Activated CD4-positive, alpha-beta T cell treated with anti-CD3 and anti-CD28 coated beads for 36 hours (primary cell): ENCODE measurements around the gene MUC5B. TPM values are rescaled to one million over a fixed set of nuclear protein-coding genes. Genes with fewer than 3 reads are reported as not detected.
A peak's percentile ranks its signal among the peaks of the same experiment; 100 is the strongest.
"Not testable (repeated sequence)": the region's sequence is repeated elsewhere in the genome, so short reads cannot be mapped to it uniquely, and the experiment has no call there.

Experiments
- ATAC-seq: fragments of 200-7000 bp; cut with Tn5 transposase; one replicate; pipeline ENCODE4 v1.10.0; 2021; ENCODE audit warnings: mild to moderate bottlenecking, moderate library complexity
- CTCF ChIA-PET: fragments of 350-600 bp; sonication (Branson Sonifier 250); formaldehyde crosslinking; loops from one replicate; lab custom pipeline; 2021; ENCODE audit warnings: antibody characterized with exemption; lab: Charles Lee
- POLR2A ChIA-PET: fragments of 350-600 bp; sonication (Branson Sonifier 250); formaldehyde crosslinking; loops from one replicate; lab custom pipeline; 2021; ENCODE audit warnings: antibody characterized with exemption, inconsistent platforms; lab: Charles Lee
- DNase-seq: peaks from one replicate; pipeline ENCODE4 v3.0.0-alpha.2; 2020
- H3K27ac Mint-ChIP-seq: one replicate; pipeline ENCODE4 v1.8.0; 2021; ENCODE audit warnings: mixed read lengths
- H3K27me3 Mint-ChIP-seq: one replicate; pipeline ENCODE4 v1.8.0; 2021; ENCODE audit warnings: mixed read lengths
- H3K36me3 Mint-ChIP-seq: one replicate; pipeline ENCODE4 v1.8.0; 2021; ENCODE audit warnings: low read depth, mixed read lengths
- H3K4me1 Mint-ChIP-seq: one replicate; pipeline ENCODE4 v1.8.0; 2021; ENCODE audit warnings: mixed read lengths
- H3K4me3 Mint-ChIP-seq: one replicate; pipeline ENCODE4 v1.8.0; 2021; ENCODE audit warnings: mild to moderate bottlenecking, moderate library complexity, mixed read lengths
- H3K9me3 Mint-ChIP-seq: one replicate; pipeline ENCODE4 v1.8.0; 2021; ENCODE audit warnings: low read depth, mixed read lengths
- intact Hi-C, 2 experiments: fragments of 100-400 bp; cut with DNase I in 1 of 2; cut with micrococcal nuclease in 1 of 2; formaldehyde crosslinking; loops; one replicate each; pipeline versions ENCODE4 v1.14.2 to v1.15.1; 2022 to 2024; cut with DNase I, micrococcal nuclease
- total RNA-seq, 2 experiments: library from RNA; stranded (reverse); gene quantifications; one replicate each; pipeline ENCODE4 v1.2.3, GENCODE V29; 2021

The MUC5B gene
- total RNA-seq, 2 experiments from 2014 or later, result not detected

DNA sequence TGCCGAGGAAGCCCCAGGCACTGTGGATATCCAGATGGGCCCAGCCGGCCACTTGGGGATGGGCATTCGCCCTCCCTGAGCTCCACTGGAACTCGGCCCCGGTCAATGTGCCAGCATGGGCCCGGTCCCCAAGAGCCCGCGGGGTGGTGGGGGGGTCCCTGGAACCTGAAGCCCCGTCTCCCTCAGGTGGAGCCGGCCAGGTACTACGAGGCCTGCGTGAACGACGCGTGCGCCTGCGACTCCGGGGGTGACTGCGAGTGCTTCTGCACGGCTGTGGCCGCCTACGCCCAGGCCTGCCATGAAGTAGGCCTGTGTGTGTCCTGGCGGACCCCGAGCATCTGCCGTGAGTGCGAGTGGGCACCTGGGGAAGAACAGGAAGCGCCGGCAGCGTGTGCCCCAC is 44.0 kb upstream of the MUC5B start:
- Mint-ChIP-seq H3K4me1 (no peaks in the 10 kb centered on the region), H3K36me3 (no peaks in the 10 kb centered on the region), H3K9me3 (peaks cover 4% of the 10 kb centered on the region), H3K4me3 (no peak overlapping the region), H3K27me3 (no peaks in the 10 kb centered on the region), H3K27ac (no peak overlapping the region)
- intact Hi-C loops, result no loop called here
- ChIA-PET CTCF (no interaction called here), POLR2A (no interaction called here)
- ATAC-seq (no peak), DNase-seq (no peak)

DNA sequence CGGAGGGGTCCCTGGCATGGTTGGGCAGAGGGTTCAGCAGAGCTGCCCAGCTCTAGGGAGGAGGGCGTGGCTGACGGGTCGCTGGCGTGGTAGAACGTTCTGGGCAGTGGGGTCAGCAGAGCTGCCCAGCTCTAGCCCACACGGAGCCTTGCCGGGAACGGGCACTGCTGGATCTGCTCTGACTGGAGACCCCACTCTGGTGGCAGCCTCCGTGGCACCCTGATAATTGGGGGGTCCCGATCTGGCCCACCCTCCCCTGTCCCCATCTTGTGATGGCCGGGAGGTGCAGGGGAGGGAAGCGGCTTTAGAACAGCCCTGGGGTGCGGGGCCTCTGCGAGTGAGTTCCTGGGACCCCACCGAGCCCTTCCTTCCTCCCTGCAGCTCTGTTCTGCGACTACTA is 43.2 kb upstream of the MUC5B start:
- ChIA-PET POLR2A (no interaction called here), CTCF (no interaction called here)
- Mint-ChIP-seq H3K4me3 (no peak overlapping the region), H3K36me3 (no peaks in the 10 kb centered on the region), H3K9me3 (peaks cover 4% of the 10 kb centered on the region), H3K27me3 (no peaks in the 10 kb centered on the region), H3K27ac (no peak overlapping the region), H3K4me1 (no peaks in the 10 kb centered on the region)
- intact Hi-C loops, result no loop called here
- no peak for ATAC-seq
- DNase-seq, result no peak

DNA sequence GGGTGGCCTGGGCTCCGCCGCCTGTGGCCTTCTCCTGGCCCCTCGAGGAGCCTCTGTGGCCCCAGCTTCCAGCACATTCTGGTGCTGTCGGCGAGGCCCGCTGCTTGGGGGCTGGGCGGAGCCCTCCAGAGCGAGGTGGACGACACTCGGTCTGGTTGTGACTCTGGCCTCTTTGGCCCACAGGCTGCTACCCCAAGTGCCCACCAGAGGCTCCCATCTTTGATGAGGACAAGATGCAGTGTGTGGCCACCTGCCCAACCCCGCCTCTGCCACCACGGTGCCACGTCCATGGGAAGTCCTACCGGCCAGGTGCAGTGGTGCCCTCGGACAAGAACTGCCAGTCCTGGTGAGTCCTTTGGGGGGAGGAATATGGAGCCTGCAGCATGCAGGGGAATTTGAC is 42.7 kb upstream of the MUC5B start:
- ATAC-seq (no peak), DNase-seq (no peak)
- CTCF ChIA-PET, result no interaction called here
- Mint-ChIP-seq H3K27ac (no peak overlapping the region), H3K4me1 (no peaks in the 10 kb centered on the region), H3K27me3 (no peaks in the 10 kb centered on the region), H3K36me3 (no peaks in the 10 kb centered on the region), H3K4me3 (no peak overlapping the region), H3K9me3 (peaks cover 4% of the 10 kb centered on the region)
- intact Hi-C loops, result no loop called here
- POLR2A ChIA-PET, result no interaction called here

DNA sequence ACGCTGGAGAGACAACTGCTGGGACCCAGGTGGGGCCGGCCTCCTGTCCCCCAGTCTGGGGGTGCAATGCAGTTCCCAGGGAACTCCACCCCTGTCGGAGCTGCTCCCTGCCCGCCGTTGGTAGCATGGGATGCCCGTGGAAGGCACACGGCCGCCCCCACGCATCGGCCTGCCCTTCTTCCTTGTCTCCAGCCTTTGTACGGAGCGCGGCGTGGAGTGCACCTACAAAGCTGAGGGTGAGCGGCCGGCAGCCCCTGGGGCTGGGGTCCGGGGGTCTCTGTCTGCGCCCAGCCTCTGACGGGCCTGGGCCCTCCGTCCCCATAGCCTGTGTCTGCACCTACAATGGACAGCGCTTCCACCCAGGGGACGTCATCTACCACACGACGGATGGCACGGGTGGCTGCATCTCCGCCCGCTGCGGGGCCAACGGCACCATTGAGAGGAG is 41.9 kb upstream of the MUC5B start:
- H3K27me3 Mint-ChIP-seq, result no peaks in the 10 kb centered on the region
- H3K4me1 Mint-ChIP-seq, result no peaks in the 10 kb centered on the region
- no peaks in the 10 kb centered on the region for H3K36me3 Mint-ChIP-seq
- H3K4me3 Mint-ChIP-seq, result no peak overlapping the region
- intact Hi-C loops, result no loop called here
- ChIA-PET CTCF (no interaction called here), POLR2A (no interaction called here)
- no peak overlapping the region for H3K27ac Mint-ChIP-seq
- no peaks in the 10 kb centered on the region for H3K9me3 Mint-ChIP-seq
- DNase-seq (no peak), ATAC-seq (no peak)

DNA sequence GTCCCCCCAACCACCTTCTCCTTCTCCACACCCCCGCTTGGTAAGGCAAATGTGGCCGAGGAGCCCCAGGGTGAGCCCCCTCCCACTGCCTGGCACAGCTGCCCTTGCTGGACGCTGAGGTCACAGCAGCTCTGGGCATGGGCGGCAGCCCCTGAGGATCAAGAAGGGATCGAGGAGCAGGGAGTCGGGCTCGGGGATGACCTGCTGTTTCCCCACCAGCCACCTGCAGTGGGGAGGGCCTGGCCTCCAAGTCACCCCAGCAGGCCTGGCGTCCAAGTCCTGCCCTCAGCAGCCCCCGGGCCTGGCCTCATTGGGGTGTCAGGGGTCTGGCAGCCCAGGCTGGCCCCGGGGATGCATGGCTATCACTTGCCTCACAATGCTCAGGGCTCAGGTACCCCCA is 41.4 kb upstream of the MUC5B start:
- Mint-ChIP-seq H3K4me3 (no peak overlapping the region), H3K27me3 (no peaks in the 10 kb centered on the region), H3K9me3 (no peaks in the 10 kb centered on the region), H3K27ac (no peak overlapping the region), H3K36me3 (no peaks in the 10 kb centered on the region), H3K4me1 (no peaks in the 10 kb centered on the region)
- ChIA-PET POLR2A (no interaction called here), CTCF (no interaction called here)
- DNase-seq (no peak), ATAC-seq (no peak)
- intact Hi-C loops, result no loop called here

DNA sequence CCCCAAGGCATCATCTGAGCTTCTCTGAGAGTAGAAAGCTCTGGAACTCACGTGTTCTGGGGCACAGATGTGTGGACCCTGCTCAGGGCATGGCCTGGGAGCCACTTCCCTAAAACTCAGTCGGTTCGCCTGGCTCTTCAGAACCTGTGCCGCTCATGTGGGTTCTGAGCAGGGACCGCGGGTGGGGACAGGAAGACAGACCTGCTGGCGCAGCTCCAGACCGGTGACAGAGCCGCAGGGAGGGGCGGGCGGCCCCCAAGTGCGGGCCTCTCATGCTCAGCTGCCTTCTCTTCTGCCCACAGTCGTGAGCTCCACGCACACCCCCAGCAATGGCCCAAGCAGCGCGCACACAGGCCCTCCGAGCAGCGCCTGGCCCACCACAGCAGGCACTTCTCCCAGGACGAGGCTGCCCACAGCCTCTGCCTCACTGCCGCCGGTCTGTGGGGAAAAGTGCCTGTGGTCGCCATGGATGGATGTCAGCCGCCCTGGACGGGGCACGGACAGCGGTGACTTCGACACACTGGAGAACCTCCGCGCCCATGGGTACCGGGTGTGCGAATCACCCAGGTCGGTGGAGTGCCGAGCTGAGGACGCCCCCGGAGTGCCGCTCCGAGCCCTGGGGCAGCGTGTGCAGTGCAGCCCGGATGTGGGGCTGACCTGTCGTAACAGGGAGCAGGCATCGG is 40.9 kb upstream of the MUC5B start:
- Mint-ChIP-seq H3K9me3 (no peaks in the 10 kb centered on the region), H3K4me1 (no peaks in the 10 kb centered on the region), H3K27me3 (no peaks in the 10 kb centered on the region), H3K4me3 (no peak overlapping the region), H3K36me3 (no peaks in the 10 kb centered on the region), H3K27ac (no peak overlapping the region)
- intact Hi-C loops, result no loop called here
- DNase-seq (no peak), ATAC-seq (no peak)
- CTCF ChIA-PET, result no interaction called here
- POLR2A ChIA-PET, result no interaction called here

DNA sequence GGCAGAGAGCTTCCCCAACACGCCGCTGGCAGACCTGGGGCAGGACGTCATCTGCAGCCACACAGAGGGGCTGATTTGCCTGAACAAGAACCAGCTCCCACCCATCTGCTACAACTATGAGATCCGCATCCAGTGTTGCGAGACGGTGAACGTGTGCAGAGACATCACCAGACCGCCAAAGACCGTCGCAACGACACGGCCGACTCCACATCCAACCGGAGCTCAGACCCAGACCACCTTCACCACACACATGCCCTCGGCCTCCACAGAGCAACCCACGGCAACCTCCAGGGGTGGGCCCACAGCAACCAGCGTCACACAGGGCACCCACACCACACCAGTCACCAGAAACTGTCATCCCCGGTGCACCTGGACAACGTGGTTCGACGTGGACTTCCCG is 38.7 kb upstream of the MUC5B start:
- H3K27me3 Mint-ChIP-seq, intact Hi-C loops, H3K9me3 Mint-ChIP-seq, DNase-seq, H3K4me3 Mint-ChIP-seq, H3K4me1 Mint-ChIP-seq, ATAC-seq, H3K27ac Mint-ChIP-seq, CTCF ChIA-PET, POLR2A ChIA-PET, H3K36me3 Mint-ChIP-seq: not testable (repeated sequence)

DNA sequence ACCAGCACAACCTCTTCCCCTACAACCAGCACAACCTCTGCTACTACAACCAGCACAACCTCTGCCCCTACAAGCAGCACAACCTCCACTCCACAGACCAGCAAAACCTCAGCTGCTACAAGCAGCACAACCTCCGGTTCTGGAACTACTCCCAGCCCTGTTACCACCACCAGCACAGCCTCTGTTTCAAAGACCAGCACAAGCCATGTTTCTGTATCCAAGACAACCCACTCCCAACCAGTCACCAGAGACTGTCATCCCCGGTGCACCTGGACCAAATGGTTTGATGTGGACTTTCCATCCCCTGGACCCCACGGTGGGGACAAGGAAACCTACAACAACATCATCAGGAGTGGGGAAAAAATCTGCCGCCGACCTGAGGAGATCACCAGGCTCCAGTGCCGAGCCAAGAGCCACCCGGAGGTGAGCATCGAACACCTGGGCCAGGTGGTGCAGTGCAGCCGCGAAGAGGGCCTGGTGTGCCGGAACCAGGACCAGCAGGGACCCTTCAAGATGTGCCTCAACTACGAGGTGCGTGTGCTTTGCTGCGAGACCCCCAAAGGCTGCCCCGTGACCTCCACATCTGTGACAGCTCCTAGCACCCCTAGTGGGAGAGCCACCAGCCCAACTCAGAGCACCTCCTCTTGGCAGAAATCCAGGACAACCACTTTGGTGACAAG is 34.3 kb upstream of the MUC5B start:
- H3K27ac Mint-ChIP-seq, POLR2A ChIA-PET, H3K4me1 Mint-ChIP-seq, ATAC-seq, DNase-seq, H3K36me3 Mint-ChIP-seq, intact Hi-C loops, CTCF ChIA-PET, H3K4me3 Mint-ChIP-seq, H3K9me3 Mint-ChIP-seq, H3K27me3 Mint-ChIP-seq: not testable (repeated sequence)

DNA sequence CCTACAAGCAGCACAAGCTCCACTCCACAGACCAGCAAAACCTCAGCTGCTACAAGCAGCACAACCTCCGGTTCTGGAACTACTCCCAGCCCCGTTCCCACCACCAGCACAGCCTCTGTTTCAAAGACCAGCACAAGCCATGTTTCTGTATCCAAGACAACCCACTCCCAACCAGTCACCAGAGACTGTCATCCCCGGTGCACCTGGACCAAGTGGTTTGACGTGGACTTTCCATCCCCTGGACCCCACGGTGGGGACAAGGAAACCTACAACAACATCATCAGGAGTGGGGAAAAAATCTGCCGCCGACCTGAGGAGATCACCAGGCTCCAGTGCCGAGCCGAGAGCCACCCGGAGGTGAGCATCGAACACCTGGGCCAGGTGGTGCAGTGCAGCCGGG is 33.0 kb upstream of the MUC5B start:
- intact Hi-C loops, H3K9me3 Mint-ChIP-seq, H3K36me3 Mint-ChIP-seq, ATAC-seq, H3K4me1 Mint-ChIP-seq, H3K27ac Mint-ChIP-seq, H3K4me3 Mint-ChIP-seq, CTCF ChIA-PET, H3K27me3 Mint-ChIP-seq, POLR2A ChIA-PET: not testable (repeated sequence)
- DNase-seq, result peak; percentile 1

DNA sequence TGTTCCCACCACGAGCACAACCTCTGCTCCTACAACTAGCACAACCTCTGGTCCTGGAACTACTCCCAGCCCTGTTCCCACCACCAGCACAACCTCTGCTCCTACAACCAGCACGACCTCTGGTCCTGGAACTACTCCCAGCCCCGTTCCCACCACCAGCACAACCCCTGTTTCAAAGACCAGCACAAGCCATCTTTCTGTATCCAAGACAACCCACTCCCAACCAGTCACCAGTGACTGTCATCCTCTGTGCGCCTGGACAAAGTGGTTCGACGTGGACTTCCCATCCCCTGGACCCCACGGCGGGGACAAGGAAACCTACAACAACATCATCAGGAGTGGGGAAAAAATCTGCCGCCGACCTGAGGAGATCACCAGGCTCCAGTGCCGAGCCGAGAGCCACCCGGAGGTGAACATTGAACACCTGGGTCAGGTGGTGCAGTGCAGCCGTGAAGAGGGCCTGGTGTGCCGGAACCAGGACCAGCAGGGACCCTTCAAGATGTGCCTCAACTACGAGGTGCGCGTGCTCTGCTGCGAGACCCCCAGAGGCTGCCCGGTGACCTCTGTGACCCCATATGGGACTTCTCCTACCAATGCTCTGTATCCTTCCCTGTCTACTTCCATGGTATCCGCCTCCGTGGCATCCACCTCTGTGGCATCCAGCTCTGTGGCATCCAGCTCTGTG is 30.9 kb upstream of the MUC5B start:
- DNase-seq, H3K4me1 Mint-ChIP-seq, H3K36me3 Mint-ChIP-seq, CTCF ChIA-PET, H3K9me3 Mint-ChIP-seq, POLR2A ChIA-PET, H3K27ac Mint-ChIP-seq, H3K27me3 Mint-ChIP-seq, ATAC-seq, intact Hi-C loops, H3K4me3 Mint-ChIP-seq: not testable (repeated sequence)

DNA sequence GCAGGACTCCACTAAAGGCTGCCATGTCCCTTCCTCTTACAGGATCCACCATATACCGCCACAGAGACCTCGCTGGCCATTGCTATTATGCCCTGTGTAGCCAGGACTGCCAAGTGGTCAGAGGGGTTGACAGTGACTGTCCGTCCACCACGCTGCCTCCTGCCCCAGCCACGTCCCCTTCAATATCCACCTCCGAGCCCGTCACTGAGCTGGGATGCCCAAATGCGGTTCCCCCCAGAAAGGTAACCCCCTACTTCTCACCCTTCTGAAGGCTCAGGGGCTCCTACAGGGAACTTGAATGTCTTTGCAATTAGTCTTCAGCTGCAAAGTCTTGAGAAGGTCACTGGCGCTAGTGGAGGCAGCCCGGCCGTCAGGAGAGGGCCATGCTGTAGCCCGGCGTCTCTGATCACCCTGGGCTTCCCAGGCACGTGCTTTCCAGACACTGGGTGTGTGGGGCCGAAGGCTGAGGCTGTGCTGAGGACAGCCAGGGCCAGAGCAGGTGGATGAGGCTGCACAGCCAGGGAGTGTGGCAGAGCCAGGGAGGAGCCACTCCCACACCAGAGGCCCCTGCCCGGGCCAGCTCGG is 30.0 kb upstream of the MUC5B start:
- H3K36me3 Mint-ChIP-seq, result no peaks in the 10 kb centered on the region
- ATAC-seq (no peak), DNase-seq (no peak)
- H3K4me1 Mint-ChIP-seq, result no peaks in the 10 kb centered on the region
- intact Hi-C loops, result no loop called here
- H3K27ac Mint-ChIP-seq, result no peak overlapping the region
- CTCF ChIA-PET, result no interaction called here
- H3K4me3 Mint-ChIP-seq, result no peak overlapping the region
- H3K27me3 Mint-ChIP-seq, result no peaks in the 10 kb centered on the region
- POLR2A ChIA-PET, result no interaction called here
- H3K9me3 Mint-ChIP-seq, result no peaks in the 10 kb centered on the region
